Loucy (cell line): ENCODE data around the gene PAX3.

Source experiments
- CTCF ChIP-seq: fragments of 200-600 bp; sonication (generic); conservative IDR thresholded peaks from 2 replicates; pipeline ENCODE4 v1.5.1; 2014; ENCODE audit warnings: mild to moderate bottlenecking, antibody characterized with exemption, low read length
- EZH2phosphoT487 ChIP-seq: fragments of 200-600 bp; IDR thresholded peaks from 2 replicates; pipeline ENCODE4 v1.6.1; 2018; ENCODE audit warnings: antibody characterized with exemption, mild to moderate bottlenecking, moderate library complexity, borderline replicate concordance

- TF ChIP-seq CTCF, result no peak
- no peak for TF ChIP-seq EZH2phosphoT487
Observed at GRCh38 chr2:222218786-222219185, 80.0 kb downstream of the PAX3 start.
